GM21515 (cell line): ENCODE data around the gene CNTN1.

Experiments used
- ATAC-seq: cut with Tn5 transposase; IDR thresholded peaks from one replicate; pipeline ENCODE4 v1.9.1; 2021; ENCODE audit not compliant: unreplicated experiment

Gene CNTN1

GRCh38 chr12:41100572-41100971 lies 408.3 kb downstream of the CNTN1 start:
- ATAC-seq, result no peak

GRCh38 chr12:41101806-41102205 lies 409.6 kb downstream of the CNTN1 start:
- no peak for ATAC-seq

- no peak for ATAC-seq
Measured at GRCh38 chr12:41103614-41104013, 411.4 kb downstream of the CNTN1 start.

- no peak for ATAC-seq
Measured at GRCh38 chr12:41106315-41106714, 414.1 kb downstream of the CNTN1 start.

GRCh38 chr12:41108032-41108431 lies 415.8 kb downstream of the CNTN1 start:
- ATAC-seq, result no peak

GRCh38 chr12:41112903-41113302 lies 420.7 kb downstream of the CNTN1 start:
- ATAC-seq, result no peak

GRCh38 chr12:41120211-41120610 lies 428.0 kb downstream of the CNTN1 start:
- no peak for ATAC-seq

GRCh38 chr12:41121374-41121773 lies 429.1 kb downstream of the CNTN1 start:
- no peak for ATAC-seq
